Activated naive CD4-positive, alpha-beta T cell treated with Interleukin-2 at 50 U/mL for 16 hours (primary cell): ENCODE data around the gene PARD6B.
"Not testable (repeated sequence)": the region's sequence is repeated elsewhere in the genome, so short reads cannot be mapped to it uniquely, and the experiment has no call there.

Source experiments
- DNase-seq: peaks from one replicate; pipeline ENCODE4 v3.0.0-alpha.2; 2020

PARD6B gene

GRCh38 chr20:50731055-50731929, at the start of gene PARD6B:
PARD6B (plus strand) TSS chr20:50731580; CDS start chr20:50731787, 207 bp downstream.
- DNase-seq = peak; percentile 99

DNA sequence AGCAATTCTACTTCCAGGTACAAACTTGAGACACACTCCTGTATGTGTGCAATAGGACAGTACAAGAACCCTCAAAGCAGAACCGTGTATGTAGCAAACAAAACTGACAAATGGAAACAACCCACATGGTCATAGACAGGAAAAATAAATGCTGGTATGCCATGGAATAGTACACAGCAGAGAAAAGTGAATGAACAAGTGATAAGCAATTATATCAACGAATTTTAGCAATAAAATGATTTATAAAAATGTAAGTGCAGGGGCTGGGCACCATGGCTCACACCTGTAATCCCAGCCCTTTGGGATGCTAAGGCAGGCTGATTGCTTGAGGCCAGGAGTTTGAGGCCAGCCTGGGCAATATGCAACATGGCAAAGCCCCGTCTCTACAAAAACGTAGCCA, 49.3 kb upstream of the PARD6B start:
- DNase-seq = no peak

- no peak for DNase-seq
Observed at GRCh38 chr20:50682947-50683530, 48.3 kb upstream of the PARD6B start.

GRCh38 chr20:50683570-50683969, 47.8 kb upstream of the PARD6B start:
- DNase-seq = no peak

GRCh38 chr20:50686821-50687220, 44.6 kb upstream of the PARD6B start:
- DNase-seq = no peak

GRCh38 chr20:50688256-50688975, 43.0 kb upstream of the PARD6B start:
- no peak for DNase-seq

DNA sequence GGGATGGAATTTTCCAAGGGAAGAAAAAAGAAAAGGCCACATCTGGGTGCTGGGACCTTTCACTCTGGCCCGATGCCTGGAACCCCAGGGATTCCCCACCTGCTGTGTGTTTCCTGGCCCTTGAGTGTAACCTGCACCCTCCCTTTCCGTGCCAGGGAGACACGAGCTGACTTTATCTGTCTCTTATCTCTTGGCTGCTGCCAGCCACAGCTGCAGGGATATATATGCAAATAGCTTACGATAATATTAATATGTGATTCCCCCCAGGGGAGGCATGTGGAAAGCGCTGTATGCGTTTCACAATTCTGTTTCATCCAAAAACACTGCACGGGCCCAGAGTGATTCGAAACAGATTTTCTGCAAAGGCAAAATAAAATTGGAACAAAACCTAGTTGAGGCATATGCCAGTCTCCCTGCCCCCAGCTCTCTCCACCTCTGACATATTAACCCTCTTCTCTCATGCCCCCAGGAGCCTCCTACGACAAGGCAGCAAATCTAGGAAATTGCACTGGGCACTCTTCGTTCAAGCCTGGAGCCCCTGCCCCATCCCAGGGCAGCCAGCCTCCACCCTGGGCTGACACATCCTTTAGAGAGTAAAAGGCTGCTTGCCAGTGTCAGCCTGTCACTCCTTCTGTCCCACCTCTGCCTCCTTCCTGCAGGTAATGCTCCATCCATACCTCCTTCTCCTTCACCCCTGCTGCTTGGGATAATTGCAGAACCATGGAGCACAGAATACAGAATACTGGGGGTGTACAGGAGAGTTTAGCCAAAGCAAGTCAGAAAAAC, 41.3 kb upstream of the PARD6B start:
- no peak for DNase-seq

DNA sequence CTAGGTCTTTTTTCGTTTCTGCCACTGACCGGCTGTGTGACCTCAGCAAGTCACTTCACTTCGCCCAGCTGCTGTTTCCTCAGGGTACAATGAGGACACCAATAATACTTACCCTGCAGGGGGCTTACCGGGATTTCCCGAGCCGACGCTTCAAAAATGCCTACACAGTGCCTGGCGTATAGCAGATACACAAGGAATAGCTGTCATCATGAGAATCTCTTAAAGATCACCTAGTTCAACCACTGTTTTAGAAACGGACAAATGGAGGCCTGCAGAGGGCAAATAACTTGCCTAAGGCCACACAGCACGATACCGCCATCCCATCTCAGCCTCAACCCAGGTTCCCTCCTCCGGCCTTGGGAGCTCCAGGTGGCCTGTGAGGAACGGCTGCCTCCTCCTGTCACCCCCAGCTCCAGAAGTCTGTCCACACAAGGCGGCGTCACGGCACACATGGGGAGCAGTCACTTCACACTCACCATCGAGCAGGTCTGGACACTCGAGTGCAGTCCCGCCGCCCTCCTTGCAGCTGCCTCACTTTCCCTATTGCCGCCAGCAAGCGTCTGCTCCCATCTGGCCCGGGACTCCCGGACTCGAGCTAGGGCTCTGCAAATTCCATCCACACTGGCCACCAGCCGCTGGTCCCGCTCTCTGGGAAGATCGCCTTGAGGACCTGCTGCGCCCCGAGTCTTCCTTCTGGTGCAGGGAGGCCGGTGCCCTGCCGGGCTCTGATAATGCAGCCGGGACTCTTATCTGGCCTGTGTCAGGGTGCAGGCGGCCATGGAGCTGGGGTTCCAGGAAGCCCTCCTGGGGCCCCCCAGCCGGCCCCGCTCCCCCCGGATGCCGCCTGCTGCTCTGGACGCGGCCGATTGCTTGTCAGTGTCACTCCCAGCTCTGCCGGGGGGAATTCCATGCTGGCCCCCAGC, 40.5 kb upstream of the PARD6B start, which contains the start of gene RIPOR3:
TSS of gene RIPOR3 (minus strand) at position 893 of the 923 bp plus-strand sequence. CDS start at position 479, 414 bp downstream.
- DNase-seq = no peak

- DNase-seq = no peak
Observed at GRCh38 chr20:50691573-50692551, 39.5 kb upstream of the PARD6B start.

- no peak for DNase-seq
Observed at GRCh38 chr20:50692552-50692933, 38.8 kb upstream of the PARD6B start.

- DNase-seq = no peak
Observed at GRCh38 chr20:50693001-50693400, 38.4 kb upstream of the PARD6B start.

GRCh38 chr20:50694379-50695134, 36.8 kb upstream of the PARD6B start:
- no peak for DNase-seq

GRCh38 chr20:50695135-50695872, 36.1 kb upstream of the PARD6B start:
- DNase-seq = no peak

DNA sequence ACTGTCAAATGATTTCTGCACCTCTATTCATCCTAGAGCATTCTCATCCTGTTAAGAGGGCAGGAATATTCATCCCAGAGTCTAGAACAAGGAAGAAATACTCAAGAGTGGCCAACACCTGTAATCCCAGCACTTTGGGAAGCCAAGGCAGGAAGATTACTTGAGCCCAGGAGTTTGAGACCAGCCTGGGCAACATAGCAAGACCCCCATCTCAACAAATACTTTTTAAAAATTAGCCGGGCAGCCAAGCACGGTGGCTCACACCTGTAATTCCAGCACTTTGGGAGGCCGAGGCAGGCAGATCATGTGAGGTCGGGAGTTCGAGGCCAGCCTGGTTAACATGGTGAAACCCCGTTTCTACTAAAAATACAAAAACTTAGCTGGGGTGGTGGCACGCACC, 33.1 kb upstream of the PARD6B start:
- DNase-seq = not testable (repeated sequence)

GRCh38 chr20:50699688-50700087, 31.7 kb upstream of the PARD6B start:
- no peak for DNase-seq

- no peak for DNase-seq
Observed at GRCh38 chr20:50701041-50701963, 30.1 kb upstream of the PARD6B start.

DNA sequence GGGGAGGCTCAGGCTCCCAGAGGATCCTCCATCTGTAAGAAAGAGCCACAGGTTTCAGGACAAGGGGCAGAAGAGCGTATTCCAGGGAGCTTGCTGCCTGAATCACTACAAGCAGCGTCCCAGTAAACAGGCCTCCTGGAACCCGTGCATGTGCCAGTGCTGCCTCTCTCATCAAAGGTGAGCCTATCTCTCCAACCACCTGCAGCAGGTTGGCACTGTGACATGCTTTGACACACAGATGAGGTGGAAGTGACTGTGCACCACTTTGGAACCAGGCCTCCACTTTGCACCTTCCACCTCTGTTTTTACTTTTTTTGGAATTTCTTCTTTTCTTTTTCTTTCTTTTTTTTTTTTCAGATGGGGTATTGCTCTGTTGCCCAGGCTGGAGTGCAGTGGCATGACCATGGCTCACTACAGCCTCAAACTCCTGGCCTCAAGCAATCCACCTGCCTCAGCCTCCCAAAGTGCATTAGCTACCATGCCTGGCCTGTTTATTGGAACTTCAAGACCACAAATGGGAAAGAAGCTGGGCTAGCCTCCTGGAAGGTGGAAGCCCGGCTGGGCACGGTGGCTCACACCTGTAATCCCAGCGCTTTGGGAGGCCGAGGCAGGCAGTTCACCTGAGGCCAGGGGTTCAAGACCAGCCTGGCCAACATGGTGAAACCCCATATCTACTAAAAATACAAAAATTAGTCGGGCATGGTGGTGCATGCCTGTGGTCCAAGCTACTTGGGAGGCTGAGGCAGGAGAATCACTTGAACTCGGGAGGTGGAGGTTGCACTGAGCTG, 27.5 kb upstream of the PARD6B start:
- not testable (repeated sequence) for DNase-seq
